Right lobe of liver (tissue), 6 donors: ENCODE measurements around the gene INPP5D. TPM values are rescaled to one million over a fixed set of nuclear protein-coding genes. Genes with fewer than 3 reads are reported as not detected.

Source experiments
- ATAC-seq, 4 donors: fragments of 200-7000 bp; cut with Tn5 transposase; one replicate each; pipeline ENCODE4 v1.9.1; 2020; ENCODE audit warnings: mild to moderate bottlenecking in 4 of 4, moderate library complexity in 4 of 4
- DNase-seq, 3 donors: peaks; one replicate each; pipeline ENCODE4 v3.0.0-alpha.2; 2020
- H3K27ac ChIP-seq, 3 donors: fragments of 200-600 bp; one replicate each; pipeline ENCODE4 v1.8.0; 2022
- H3K27me3 ChIP-seq, 2 donors: fragments of 200-600 bp; one replicate each; pipeline ENCODE4 v1.8.0; 2022
- H3K36me3 ChIP-seq, 4 donors: fragments of 200-600 bp; sonication (generic) in 1 of 4; one replicate each; pipeline versions ENCODE4 v1.5.1 to v1.8.0; 2017 to 2022; ENCODE audit warnings: control low read depth in 1 of 4
- H3K4me1 ChIP-seq, 4 donors: fragments of 200-600 bp; sonication (generic) in 1 of 4; one replicate each; pipeline versions ENCODE4 v1.5.1 to v1.8.0; 2017 to 2022; ENCODE audit warnings: control low read depth in 1 of 4
- H3K4me3 ChIP-seq, 3 donors: fragments of 200-600 bp; one replicate each; pipeline ENCODE4 v1.8.0; 2022
- H3K9me3 ChIP-seq, 4 donors: fragments of 200-600 bp; sonication (generic) in 1 of 4; one replicate each; pipeline versions ENCODE4 v1.5.1 to v1.8.0; 2017 to 2022; ENCODE audit warnings: control low read depth in 1 of 4
- CTCF ChIP-seq, 4 donors: fragments of 200-600 bp in 3 of 4; fragments of 450-650 bp in 1 of 4; IDR thresholded peaks; one replicate each; pipeline versions ENCODE4 v1.5.1 to v1.8.0; 2016 to 2022; ENCODE audit warnings: antibody characterized with exemption in 4 of 4, mild to moderate bottlenecking in 2 of 4
- POLR2A ChIP-seq: fragments of 450-650 bp; IDR thresholded peaks from one replicate; pipeline ENCODE4 v1.6.1; 2017; ENCODE audit warnings: antibody characterized with exemption, mild to moderate bottlenecking
- WGBS: methylation state at CpG from one replicate; pipeline ENCODE4 v1.1.6; 2018; ENCODE audit warnings: low coverage, low lambda C conversion rate; ENCODE audit not compliant: insufficient coverage; ENCODE audit errors: missing lambda C conversion rate; 5-methylcytosine and 5-hydroxymethylcytosine counted together
- intact Hi-C, 2 donors: fragments of 100-400 bp; cut with DNase I; formaldehyde crosslinking; loops; one replicate each; pipeline versions ENCODE4 v1.11.2 to v1.14.1; 2022
- total RNA-seq, 6 experiments: library from RNA; depleted of rRNA in 2 of 6; stranded (reverse); fragments of >200 nt in 2 of 6; fragmentation: NEBNext Ultra II Directional in 3 of 6; extraction: Animal tissue kit (Norgen Biotek cat#: 25700) in 3 of 6; gene quantifications; one replicate each; pipeline versions ENCODE4 v1.1.0 to v1.2.4, GENCODE V29; 2016 to 2023
- donor health status: DM: no; HTN: yes; CAD: no.
- donor health status: DM: no; HTN: no; CAD: no.
- donor health status: DM: no; HTN: no; CAD: no.
- donor health status: DM: no; HTN: yes; CAD: no.
- donor health status: DM: no; HTN: yes; CAD: no.

INPP5D gene
- total RNA-seq, 6 experiments from 2014 or later: 3.5 to 8.1 (median 5.5) TPM

GRCh38 chr2:233012301-233012971, 47.7 kb upstream of the INPP5D start:
- H3K4me3 ChIP-seq: peak overlapping the region; percentile 54 to 58 (median 56)
- H3K27ac ChIP-seq: peak overlapping the region; percentile 68 to 88 (median 83)
- no peaks in the 10 kb centered on the region for H3K9me3 ChIP-seq
- H3K36me3 ChIP-seq: no peaks in the 10 kb centered on the region
- no peaks in the 10 kb centered on the region for H3K27me3 ChIP-seq
- ATAC-seq (peak; percentile 82 to 85 (median 83)), DNase-seq (peak; percentile 69 to 82 (median 77))
- no peak for TF ChIP-seq CTCF (IDR thresholded peaks at IDR 0.05)
- peak; percentile 22 for TF ChIP-seq POLR2A
- intact Hi-C loops: no loop called here
- H3K4me1 ChIP-seq: peaks cover 0 to 21% (median 2%) of the 10 kb centered on the region in 4 donors
- 20% methylated on average over 7 of the region's 12 CpGs for WGBS

GRCh38 chr2:233013027-233013461, 47.1 kb upstream of the INPP5D start, which contains the start of gene NGEF:
NGEF (minus strand) TSS chr2:233013256; CDS start chr2:232974890, 38,366 bp downstream.
- Histone ChIP-seq H3K4me3 (peak within 1 kb of the TSS; percentile 54 to 58 (median 56)), H3K4me1 (peaks cover 0 to 19% (median 2%) of the 10 kb centered on the region in 4 donors), H3K27me3 (no peaks in the 10 kb centered on the region), H3K36me3 (no peaks in the 10 kb centered on the region), H3K27ac (peak within 1 kb of the TSS; percentile 68 to 88 (median 83)), H3K9me3 (no peaks in the 10 kb centered on the region)
- intact Hi-C loops: no loop called here
- peak; percentile 76 for TF ChIP-seq POLR2A
- TF ChIP-seq CTCF (IDR thresholded peaks at IDR 0.05): no peak
- peak; percentile 86 to 93 (median 90) for ATAC-seq
- DNase-seq: peak; percentile 89 to 96 (median 92)
- WGBS: 22% methylated on average over 7 of the region's 12 CpGs

- intact Hi-C loops: no loop called here
- no peak for ATAC-seq
- no peaks in the 10 kb centered on the region for H3K36me3 ChIP-seq
- WGBS: 11% methylated on average over 1 of the region's 1 CpG
- TF ChIP-seq CTCF (IDR thresholded peaks at IDR 0.05) (no peak), POLR2A (no peak)
- peaks cover 0 to 17% (median 0%) of the 10 kb centered on the region in 4 donors for H3K4me1 ChIP-seq
- H3K27ac ChIP-seq: peak overlapping the region in 2 of 3 donors; percentile 83 to 88
- H3K4me3 ChIP-seq: peak overlapping the region in 1 of 3 donors; percentile 56
- no peak for DNase-seq
- H3K27me3 ChIP-seq: no peaks in the 10 kb centered on the region
- H3K9me3 ChIP-seq: no peaks in the 10 kb centered on the region
These were observed 46.5 kb upstream of the INPP5D start for GRCh38 chr2:233013650-233014049.

- peak in 1 of 3 donors; percentile 5 for DNase-seq
- no peak for TF ChIP-seq CTCF (IDR thresholded peaks at IDR 0.05)
- TF ChIP-seq POLR2A: no peak
- H3K4me3 ChIP-seq: no peak overlapping the region
- no peaks in the 10 kb centered on the region for H3K27me3 ChIP-seq
- H3K4me1 ChIP-seq: peaks cover 0 to 17% (median 0%) of the 10 kb centered on the region in 4 donors
- H3K9me3 ChIP-seq: no peaks in the 10 kb centered on the region
- no peak overlapping the region for H3K27ac ChIP-seq
- ATAC-seq: no peak
- H3K36me3 ChIP-seq: no peaks in the 10 kb centered on the region
- intact Hi-C loops: no loop called here
- 100% methylated on average over 1 of the region's 1 CpG for WGBS
These were observed 45.0 kb upstream of the INPP5D start for GRCh38 chr2:233015019-233015645.
